ENCODE data around the gene RNF44.

- no peak for TF ChIP-seq CTCF (IDR thresholded peaks at IDR 0.05)
- TF ChIP-seq EZH2 (IDR thresholded peaks at IDR 0.05), result no peak
Observed at GRCh38 chr5:176499273-176499672, 37.9 kb downstream of the RNF44 start.

All from neural progenitor cell (in vitro differentiated cells).